GM21786 (cell line): ENCODE results near the gene SEMA3D.
A peak's percentile ranks its signal among the peaks of the same experiment; 100 is the strongest.

Experiments used
- ATAC-seq: cut with Tn5 transposase; IDR thresholded peaks from one replicate; pipeline ENCODE4 v1.9.1; 2021; ENCODE audit not compliant: unreplicated experiment

SEMA3D gene

DNA sequence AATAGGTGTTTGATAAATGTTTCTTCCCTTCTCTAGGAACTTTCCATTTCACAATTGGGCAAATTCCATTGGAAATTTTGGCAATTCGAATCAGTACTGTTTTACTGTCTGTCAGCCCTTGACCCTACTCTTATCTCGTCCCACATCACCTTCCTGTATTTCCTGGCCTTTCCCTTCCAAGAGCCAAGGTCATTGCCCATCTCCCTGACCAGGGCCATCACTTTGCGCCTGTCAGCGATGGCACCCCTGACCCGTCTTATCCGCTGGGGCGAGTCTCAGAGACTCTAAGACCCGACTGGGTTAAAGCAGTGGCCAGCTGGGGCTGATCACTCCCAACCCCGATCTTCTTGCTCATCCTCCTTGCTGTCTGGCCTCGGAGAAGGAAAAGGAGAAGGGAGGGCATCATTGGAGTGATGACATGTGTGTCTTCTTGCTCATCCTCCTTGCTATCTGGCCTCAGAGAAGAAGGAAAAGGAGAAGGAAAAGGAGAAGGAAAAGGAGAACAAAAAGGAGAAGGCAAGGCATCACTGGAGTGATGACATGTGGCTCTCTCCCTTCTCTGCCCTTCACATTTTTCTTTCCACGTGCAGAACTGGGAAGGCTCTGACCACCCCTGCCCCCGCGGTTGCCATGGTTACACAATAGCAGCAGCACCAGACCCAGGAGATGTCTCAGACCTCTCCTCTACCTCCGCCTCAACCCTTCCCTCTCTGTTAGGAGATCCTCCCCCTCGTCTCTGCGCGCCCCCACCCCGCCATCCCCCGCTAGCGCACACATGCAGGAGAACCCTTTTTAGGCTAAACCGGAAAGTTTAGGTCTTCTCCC is 2.0 kb downstream of the SEMA3D start:
- no peak for ATAC-seq

- no peak for ATAC-seq
Measured at GRCh38 chr7:85183296-85183695, 3.6 kb downstream of the SEMA3D start.

DNA sequence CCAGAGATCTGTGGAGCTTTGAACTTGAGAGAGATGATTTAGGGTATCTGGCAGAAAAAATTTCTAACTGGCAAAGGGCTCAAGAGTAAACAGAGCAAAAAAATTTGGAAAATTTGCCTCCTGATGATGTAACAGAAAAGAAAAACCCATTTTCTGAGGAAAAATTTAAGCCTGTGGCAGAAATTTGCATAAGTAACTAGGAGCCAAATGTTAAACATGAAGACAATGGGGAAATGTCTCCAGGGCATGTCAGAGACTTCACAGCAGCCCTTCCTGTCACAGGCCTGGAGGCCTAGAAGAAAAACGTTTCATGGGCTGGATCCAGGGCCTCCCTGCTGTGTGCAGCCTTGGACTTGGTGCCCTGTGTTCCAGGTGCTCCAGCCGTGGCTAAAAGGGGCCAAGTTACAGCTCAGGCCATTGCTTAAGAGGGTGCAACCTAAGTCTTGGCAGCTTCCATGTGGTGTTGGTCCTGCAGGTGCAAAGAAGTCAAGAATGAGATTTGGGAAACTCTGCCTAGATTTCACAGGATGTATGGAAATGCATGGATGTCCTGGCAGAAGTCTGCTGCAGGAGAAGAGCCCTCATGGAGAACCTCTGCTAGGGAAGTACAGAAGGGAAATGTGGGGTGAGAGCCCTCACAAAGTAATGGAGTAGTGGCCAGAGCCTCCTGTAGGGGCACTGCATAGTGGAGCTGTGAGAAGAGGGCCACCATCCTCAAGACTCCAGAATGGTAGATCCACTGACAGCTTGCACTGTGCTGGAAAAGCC is 8.1 kb downstream of the SEMA3D start:
- no peak for ATAC-seq

GRCh38 chr7:85177316-85177715 is 9.5 kb downstream of the SEMA3D start:
- no peak for ATAC-seq

GRCh38 chr7:85176197-85176596 is 10.7 kb downstream of the SEMA3D start:
- no peak for ATAC-seq

- ATAC-seq = no peak
Measured at GRCh38 chr7:85175217-85175616, 11.6 kb downstream of the SEMA3D start.

GRCh38 chr7:85172530-85172941 is 14.3 kb downstream of the SEMA3D start:
- ATAC-seq = no peak

DNA sequence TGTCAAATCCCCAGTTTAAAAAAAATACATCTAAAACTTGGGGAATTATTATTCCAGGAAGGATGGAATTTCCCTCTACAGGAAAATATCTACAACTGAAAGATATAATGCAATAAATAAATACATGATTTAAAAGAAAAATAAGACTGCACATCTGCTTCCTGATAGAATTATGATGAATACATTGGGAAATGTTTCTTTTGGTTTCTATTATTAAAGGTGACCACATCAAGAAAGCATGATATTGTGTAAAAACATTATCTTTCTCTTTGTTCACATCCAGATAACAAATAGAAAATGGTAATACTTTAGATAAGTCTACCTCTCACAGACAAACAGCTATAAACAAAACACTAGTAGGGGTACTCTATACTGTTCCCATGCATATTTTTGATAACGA is 19.2 kb downstream of the SEMA3D start:
- no peak for ATAC-seq

DNA sequence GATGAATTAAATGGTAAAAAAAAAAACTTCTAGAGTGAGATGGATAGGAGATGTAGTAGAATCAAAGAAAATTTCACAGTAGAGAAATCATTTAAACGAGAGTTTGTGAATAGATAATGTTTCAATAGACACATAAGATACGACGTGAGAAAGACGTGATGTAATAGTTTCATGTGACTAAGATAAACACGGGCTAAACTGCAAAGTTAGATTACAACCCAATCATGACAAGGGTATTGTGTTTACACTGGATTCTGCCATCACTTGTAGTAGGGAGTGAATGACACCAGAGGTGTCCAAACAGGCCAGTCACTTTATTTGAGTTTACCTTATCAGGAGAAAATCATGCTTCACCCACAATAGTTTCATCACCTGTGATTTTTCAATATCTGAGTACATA is 21.6 kb downstream of the SEMA3D start:
- ATAC-seq = no peak

- ATAC-seq = no peak
Measured at GRCh38 chr7:85164376-85164775, 22.5 kb downstream of the SEMA3D start.

GRCh38 chr7:85162721-85163120 is 24.1 kb downstream of the SEMA3D start:
- ATAC-seq = no peak

DNA sequence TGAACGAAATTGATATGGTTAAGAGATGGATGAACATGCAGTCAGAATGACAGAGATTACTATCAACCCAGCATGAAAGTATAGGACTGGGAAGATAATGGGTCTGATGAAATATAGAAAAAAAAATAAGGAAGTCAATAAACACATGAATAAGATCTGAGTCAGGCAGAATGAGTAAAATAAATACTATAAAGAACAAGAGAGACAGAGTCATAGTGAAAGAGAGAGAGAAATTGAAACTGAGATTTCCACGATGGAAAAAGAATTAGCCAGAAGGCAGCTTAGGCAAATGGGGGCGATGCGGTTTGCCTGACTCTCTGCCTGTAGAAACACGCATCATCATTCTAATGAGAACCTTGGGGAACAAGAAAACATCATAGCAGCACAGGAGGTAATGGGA is 26.6 kb downstream of the SEMA3D start:
- peak; percentile 74 for ATAC-seq

DNA sequence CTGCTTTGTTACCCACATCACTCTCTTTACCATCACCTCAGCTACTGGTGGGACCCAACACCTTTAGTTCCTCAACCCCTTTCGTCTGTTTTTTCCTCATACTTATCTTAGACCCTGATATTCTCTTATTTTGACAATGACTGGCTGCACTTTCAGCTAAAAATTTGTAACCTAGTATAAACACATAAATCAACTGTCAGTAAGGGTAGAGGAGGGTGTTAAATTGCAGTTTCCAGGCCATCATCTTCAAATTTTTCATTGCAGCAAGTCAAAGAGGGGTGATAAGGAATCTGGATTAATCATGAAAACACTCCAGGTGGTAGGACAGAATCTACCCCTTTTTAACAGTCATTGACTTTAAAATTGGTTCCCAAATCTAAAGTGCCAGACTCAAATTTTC is 27.9 kb downstream of the SEMA3D start:
- no peak for ATAC-seq

GRCh38 chr7:85156661-85157208 is 30.1 kb downstream of the SEMA3D start:
- no peak for ATAC-seq

DNA sequence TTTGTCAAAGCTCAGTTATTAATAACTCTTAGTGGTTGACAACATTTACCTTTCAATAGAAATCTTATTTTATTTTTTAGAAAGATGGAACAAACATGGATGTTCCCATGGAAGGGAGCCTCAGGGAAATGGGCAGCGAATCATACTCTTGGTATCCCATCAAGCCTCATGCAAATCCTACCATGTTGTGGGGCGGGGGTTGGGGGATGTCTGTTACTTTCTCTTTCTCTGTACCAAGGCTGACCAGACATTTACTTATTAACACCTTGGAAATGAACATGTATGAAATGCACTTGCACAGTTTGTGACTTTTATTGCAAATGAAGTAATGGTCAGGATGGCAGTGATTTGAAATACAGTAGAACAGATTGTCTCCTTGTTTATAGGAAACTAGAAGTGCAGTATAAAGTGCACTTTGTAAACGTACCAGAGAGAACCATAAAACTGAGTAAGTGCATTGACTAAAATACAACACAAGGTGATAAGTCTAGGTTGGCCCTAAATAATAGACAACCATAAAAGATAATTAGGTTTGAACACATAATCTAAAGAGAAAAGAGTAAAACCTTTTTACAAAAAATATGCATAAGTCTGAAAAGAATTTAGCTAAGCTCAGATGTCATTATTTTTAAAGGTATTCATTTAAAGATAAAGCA is 32.4 kb downstream of the SEMA3D start:
- ATAC-seq = no peak

DNA sequence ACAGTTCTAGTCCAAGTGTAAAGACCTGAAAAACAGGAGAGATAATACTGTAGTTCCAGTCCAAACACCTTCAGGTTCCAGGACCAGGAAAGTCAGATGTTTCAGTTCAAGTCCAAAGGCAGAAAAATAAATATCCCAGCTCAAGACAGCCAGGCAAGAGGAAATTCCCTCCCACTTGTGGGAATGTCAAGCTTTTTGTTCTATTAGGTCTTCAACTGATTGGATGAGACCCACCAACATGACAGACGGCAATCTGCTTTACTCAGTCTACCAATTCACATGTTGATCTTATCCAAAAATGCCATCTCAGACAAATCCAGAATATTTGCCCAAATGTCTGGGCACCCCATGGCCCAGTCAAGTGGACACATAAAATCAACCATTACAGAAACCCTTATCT is 33.1 kb downstream of the SEMA3D start:
- ATAC-seq = no peak

DNA sequence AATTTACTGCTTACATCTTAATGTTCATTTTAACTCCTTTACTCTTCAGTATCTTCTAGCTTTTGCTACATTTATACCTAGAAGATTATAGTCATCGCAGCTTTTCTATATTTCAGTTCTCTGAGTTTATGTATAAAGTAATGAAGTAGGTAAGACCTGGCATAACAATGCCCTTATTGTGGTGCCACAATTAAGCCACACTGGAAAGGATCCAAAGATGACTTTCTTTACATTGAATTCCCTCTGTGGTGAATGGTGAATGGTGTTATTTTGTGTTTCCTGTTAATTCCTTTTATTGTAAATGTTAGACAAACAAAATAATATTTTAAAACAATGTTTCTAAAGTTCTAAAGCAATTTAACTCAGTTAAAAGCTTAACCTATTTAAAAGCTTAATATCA is 36.2 kb downstream of the SEMA3D start:
- no peak for ATAC-seq

DNA sequence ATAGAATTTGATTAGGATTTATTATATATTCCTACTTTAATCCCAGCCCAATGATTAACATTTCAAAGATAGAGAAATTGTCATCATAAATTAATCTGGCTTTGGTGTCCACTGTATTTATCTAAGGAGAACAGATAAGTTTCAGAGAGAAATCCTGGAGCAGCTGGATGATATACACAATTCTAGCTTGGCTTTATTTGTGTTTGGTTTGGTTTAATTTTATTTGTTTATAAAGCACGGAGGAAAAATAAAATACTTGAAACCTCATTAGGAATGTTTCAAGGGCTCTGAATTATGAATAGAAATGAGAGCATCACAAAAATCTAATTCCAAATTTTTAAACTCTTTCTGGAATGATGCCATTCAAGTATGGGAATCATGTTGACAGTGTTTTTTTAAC is 42.1 kb downstream of the SEMA3D start:
- no peak for ATAC-seq

GRCh38 chr7:85135977-85136376 is 50.9 kb downstream of the SEMA3D start:
- no peak for ATAC-seq

GRCh38 chr7:85133560-85133959 is 53.3 kb downstream of the SEMA3D start:
- ATAC-seq = no peak

- no peak for ATAC-seq
Measured at GRCh38 chr7:85133006-85133405, 53.9 kb downstream of the SEMA3D start.

DNA sequence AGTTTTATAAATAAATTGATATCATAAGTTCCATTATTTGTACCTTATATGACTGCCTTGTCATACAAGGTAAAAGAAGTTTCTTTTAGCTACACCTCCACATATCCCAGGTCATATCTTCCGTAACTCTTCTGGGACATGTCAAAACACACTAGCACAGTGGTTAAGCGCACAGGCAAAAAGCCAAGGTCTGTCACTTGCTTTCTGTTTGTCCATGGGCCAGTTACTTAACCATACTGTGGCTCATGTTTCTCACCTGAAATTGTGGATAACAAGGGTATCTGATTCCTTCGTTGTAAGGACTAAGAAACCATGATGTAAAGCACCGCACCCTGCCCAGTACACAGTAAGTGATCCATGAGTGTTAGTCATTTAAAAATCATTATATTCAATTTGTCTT is 56.2 kb downstream of the SEMA3D start:
- no peak for ATAC-seq
